ENCODE data around the gene FSIP1.

FSIP1 gene

DNA sequence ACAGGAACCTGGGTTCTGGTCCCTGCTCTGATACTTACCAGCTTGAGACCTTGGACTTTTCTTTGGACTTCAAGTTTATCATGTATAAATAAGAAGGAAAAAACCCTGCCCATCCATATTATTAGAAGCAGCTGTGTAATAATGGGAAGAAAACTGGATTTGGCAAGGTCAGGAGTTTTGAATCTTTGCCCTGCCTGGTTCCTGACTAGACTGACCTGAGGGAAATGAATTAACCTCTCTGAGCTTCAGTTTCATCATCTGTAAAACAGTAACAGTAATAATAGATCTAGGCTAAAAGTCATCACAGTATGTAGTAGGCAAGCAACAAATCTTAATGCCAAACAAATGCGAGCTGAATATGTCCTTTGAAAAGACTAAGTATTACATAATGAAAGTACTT is 68.8 kb downstream of the FSIP1 start:
- H3K27ac ChIP-seq = no peak overlapping the region
- TF ChIP-seq, protein P1, sequence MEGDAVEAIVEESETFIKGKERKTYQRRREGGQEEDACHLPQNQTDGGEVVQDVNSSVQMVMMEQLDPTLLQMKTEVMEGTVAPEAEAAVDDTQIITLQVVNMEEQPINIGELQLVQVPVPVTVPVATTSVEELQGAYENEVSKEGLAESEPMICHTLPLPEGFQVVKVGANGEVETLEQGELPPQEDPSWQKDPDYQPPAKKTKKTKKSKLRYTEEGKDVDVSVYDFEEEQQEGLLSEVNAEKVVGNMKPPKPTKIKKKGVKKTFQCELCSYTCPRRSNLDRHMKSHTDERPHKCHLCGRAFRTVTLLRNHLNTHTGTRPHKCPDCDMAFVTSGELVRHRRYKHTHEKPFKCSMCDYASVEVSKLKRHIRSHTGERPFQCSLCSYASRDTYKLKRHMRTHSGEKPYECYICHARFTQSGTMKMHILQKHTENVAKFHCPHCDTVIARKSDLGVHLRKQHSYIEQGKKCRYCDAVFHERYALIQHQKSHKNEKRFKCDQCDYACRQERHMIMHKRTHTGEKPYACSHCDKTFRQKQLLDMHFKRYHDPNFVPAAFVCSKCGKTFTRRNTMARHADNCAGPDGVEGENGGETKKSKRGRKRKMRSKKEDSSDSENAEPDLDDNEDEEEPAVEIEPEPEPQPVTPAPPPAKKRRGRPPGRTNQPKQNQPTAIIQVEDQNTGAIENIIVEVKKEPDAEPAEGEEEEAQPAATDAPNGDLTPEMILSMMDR (IDR thresholded peaks at IDR 0.05; ENCODE audit: low read depth, low read length) = no peak

DNA sequence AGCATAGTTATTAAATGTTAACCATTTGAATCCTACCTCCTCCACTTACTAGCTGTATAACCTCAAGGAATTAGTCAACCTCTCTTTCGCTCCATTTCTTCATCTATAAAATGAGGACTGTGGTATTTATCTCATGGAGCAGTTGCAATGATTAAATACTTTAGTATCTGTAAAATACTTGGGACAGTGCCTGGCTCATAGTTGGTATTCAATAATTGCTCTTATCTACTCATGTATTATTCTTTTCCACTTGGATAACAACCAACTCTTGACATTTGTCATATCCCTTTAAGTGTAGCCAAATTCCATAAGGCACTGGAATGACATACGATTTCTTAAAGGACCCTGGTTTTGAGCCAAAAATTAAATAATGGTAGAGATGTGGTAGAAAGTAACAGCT is 72.0 kb downstream of the FSIP1 start:
- Histone ChIP-seq H3K36me3 (no peaks in the 10 kb centered on the region), H3K27me3 (ENCODE audit: insufficient read depth, low read depth, severe bottlenecking) (no peaks in the 10 kb centered on the region), H3K27ac (no peak overlapping the region), H3K4me3 (ENCODE audit: low read depth, low read length) (no peak overlapping the region), H3K9me3 (ENCODE audit: severe bottlenecking) (no peaks in the 10 kb centered on the region)
- no peak for DNase-seq
- TF ChIP-seq, protein P1 (IDR thresholded peaks at IDR 0.05; ENCODE audit: low read depth, low read length) = no peak

More for the DNA sequence above, 68.8 kb downstream of the FSIP1 start:
- Histone ChIP-seq H3K4me3 (ENCODE audit: low read depth, low read length) (no peak overlapping the region), H3K27me3 (ENCODE audit: insufficient read depth, low read depth, severe bottlenecking) (no peaks in the 10 kb centered on the region), H3K9me3 (ENCODE audit: severe bottlenecking) (no peaks in the 10 kb centered on the region), H3K36me3 (no peaks in the 10 kb centered on the region)
- no peak for DNase-seq

DNA sequence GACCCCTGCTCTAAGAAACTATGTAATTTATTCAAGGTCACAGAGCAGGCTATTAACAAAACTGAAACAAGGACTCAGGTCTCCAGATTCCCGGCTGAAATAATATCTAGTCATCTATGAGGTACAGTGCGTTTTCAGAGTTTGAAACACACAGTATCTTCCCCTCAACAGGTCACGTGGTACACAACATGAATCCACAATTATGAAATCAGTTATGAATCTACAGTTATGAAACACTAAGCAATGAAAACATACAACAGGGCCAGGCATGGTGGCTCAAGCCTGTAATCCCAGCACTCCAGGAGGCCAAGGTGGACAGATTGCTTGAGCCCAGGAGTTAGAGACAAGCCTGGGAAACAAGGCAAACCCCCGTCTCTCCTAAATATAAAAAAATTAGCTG is 72.7 kb downstream of the FSIP1 start:
- no peaks in the 10 kb centered on the region for H3K36me3 ChIP-seq
- H3K27me3 ChIP-seq (ENCODE audit: insufficient read depth, low read depth, severe bottlenecking) = no peaks in the 10 kb centered on the region
- no peaks in the 10 kb centered on the region for H3K9me3 ChIP-seq (ENCODE audit: severe bottlenecking)
- no peak for DNase-seq
- no peak overlapping the region for H3K4me3 ChIP-seq (ENCODE audit: low read depth, low read length)
- TF ChIP-seq, protein P1 (IDR thresholded peaks at IDR 0.05; ENCODE audit: low read depth, low read length) = no peak
- no peak overlapping the region for H3K27ac ChIP-seq

DNA sequence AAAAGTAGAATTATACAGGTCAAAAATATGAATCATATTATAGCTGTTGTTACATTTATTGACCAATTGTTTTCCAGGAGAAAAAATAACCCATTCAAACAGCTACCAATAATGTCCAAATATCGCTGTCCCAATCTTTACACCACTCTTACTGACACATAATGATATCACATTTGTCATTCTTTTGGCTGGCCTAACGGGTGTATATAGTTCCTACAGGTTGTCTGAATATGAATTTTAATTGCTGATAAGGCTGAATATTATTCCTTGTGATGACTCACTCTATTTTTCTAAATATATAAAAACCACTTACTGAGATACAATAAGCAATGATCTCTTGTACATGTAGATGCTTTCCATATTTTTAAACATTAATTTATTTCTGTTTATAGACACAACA is 76.4 kb downstream of the FSIP1 start:
- TF ChIP-seq, protein P1 (IDR thresholded peaks at IDR 0.05; ENCODE audit: low read depth, low read length) = no peak
- H3K36me3 ChIP-seq = no peaks in the 10 kb centered on the region
- no peaks in the 10 kb centered on the region for H3K27me3 ChIP-seq (ENCODE audit: insufficient read depth, low read depth, severe bottlenecking)
- no peak overlapping the region for H3K27ac ChIP-seq
- DNase-seq = no peak
- H3K9me3 ChIP-seq (ENCODE audit: severe bottlenecking) = no peaks in the 10 kb centered on the region
- H3K4me3 ChIP-seq (ENCODE audit: low read depth, low read length) = no peak overlapping the region

DNA sequence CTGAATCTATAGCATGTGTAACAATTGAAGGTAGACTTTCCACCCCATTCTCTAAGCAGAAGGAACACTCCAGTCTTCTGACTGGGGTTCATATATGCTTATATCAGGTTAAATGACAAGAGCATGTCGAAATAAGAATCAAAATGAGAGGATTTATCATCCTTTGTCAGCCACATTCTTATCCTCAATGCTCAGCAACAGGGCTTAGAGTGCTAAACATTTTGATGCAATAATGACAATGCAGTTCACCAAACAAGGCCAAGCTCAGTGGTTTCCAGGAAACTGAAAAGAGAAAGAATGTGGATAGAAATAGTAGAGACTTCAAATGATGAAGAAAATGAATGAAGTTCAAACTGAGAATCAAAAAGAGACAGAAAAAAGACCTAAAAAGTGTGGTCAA is 78.0 kb downstream of the FSIP1 start:
- TF ChIP-seq, protein P1 (IDR thresholded peaks at IDR 0.05; ENCODE audit: low read depth, low read length) = no peak
- no peak overlapping the region for H3K4me3 ChIP-seq (ENCODE audit: low read depth, low read length)
- DNase-seq = no peak
- H3K27ac ChIP-seq = no peak overlapping the region
- no peaks in the 10 kb centered on the region for H3K27me3 ChIP-seq (ENCODE audit: insufficient read depth, low read depth, severe bottlenecking)
- no peaks in the 10 kb centered on the region for H3K9me3 ChIP-seq (ENCODE audit: severe bottlenecking)
- H3K36me3 ChIP-seq = no peaks in the 10 kb centered on the region

DNA sequence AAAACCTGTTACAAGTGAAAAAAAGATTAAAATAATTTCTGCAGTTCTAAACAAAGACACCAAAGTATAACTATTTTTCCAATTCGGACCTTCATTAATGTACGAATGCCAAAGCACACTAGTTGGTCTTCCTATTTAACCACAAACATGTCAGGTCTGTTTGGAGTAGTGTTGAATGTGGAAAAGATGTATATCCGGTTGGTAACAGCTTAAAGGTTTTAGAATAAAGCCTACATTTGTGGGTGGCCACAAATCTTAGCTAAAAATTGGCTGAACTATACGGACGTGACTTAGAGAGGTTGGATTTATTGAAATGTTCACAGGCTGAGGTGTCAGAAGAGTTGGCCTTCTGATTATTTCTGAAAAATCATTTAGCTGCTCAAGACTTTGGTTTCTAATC is 78.4 kb downstream of the FSIP1 start:
- Histone ChIP-seq H3K9me3 (ENCODE audit: severe bottlenecking) (no peaks in the 10 kb centered on the region), H3K27me3 (ENCODE audit: insufficient read depth, low read depth, severe bottlenecking) (no peaks in the 10 kb centered on the region), H3K4me3 (ENCODE audit: low read depth, low read length) (no peak overlapping the region), H3K27ac (no peak overlapping the region), H3K36me3 (no peaks in the 10 kb centered on the region)
- TF ChIP-seq, protein P1 (IDR thresholded peaks at IDR 0.05; ENCODE audit: low read depth, low read length) = no peak
- no peak for DNase-seq
